ENCODE data around the gene COL13A1.

COL13A1 gene

GRCh38 chr10:69814251-69814650, 12.5 kb downstream of the COL13A1 start:
- Histone ChIP-seq H3K27me3 (replicated peaks; ENCODE audit: control insufficient read depth, insufficient read depth, low read length) (peaks cover 1% of the 10 kb centered on the region; the same call in 1 of the 2 replicates), H3K36me3 (ENCODE audit: control insufficient read depth, insufficient read depth, low read length) (no peaks in the 10 kb centered on the region), H3K4me3 (replicated peaks; ENCODE audit: low read depth, low read length) (no peak overlapping the region)
- no peak for DNase-seq (ENCODE audit: extremely low read depth, insufficient read length)
- TF ChIP-seq, protein P1, sequence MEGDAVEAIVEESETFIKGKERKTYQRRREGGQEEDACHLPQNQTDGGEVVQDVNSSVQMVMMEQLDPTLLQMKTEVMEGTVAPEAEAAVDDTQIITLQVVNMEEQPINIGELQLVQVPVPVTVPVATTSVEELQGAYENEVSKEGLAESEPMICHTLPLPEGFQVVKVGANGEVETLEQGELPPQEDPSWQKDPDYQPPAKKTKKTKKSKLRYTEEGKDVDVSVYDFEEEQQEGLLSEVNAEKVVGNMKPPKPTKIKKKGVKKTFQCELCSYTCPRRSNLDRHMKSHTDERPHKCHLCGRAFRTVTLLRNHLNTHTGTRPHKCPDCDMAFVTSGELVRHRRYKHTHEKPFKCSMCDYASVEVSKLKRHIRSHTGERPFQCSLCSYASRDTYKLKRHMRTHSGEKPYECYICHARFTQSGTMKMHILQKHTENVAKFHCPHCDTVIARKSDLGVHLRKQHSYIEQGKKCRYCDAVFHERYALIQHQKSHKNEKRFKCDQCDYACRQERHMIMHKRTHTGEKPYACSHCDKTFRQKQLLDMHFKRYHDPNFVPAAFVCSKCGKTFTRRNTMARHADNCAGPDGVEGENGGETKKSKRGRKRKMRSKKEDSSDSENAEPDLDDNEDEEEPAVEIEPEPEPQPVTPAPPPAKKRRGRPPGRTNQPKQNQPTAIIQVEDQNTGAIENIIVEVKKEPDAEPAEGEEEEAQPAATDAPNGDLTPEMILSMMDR (IDR thresholded peaks at IDR 0.05; ENCODE audit: insufficient read depth, low read length, poor library complexity, severe bottlenecking) = no peak

DNA sequence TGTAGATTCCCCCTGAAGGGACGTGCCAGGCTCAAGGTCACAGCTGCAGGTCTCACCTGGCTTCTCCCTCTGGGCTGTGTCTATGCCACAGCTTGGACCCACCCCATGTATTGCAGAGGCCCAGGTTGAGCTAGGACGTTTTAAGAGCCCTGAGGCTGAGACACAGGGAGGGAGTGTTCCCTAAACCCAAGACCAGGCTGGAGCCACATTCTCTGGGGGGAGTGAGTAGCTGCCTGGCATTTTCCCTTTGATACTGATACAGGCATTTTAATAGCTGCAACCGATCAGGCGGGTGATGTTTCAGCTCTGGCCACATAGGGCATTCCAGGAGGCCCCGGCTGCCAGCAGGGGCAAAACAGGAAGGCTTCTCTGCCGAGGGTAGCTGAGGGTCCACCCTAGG, 13.4 kb downstream of the COL13A1 start:
- H3K36me3 ChIP-seq (ENCODE audit: control insufficient read depth, insufficient read depth, low read length) = no peaks in the 10 kb centered on the region
- TF ChIP-seq, protein P1 (IDR thresholded peaks at IDR 0.05; ENCODE audit: insufficient read depth, low read length, poor library complexity, severe bottlenecking) = no peak
- DNase-seq (ENCODE audit: extremely low read depth, insufficient read length) = no peak
- peaks cover 1% of the 10 kb centered on the region; the same call in 1 of the 2 replicates for H3K27me3 ChIP-seq (replicated peaks; ENCODE audit: control insufficient read depth, insufficient read depth, low read length)
- H3K4me3 ChIP-seq (replicated peaks; ENCODE audit: low read depth, low read length) = no peak overlapping the region

DNA sequence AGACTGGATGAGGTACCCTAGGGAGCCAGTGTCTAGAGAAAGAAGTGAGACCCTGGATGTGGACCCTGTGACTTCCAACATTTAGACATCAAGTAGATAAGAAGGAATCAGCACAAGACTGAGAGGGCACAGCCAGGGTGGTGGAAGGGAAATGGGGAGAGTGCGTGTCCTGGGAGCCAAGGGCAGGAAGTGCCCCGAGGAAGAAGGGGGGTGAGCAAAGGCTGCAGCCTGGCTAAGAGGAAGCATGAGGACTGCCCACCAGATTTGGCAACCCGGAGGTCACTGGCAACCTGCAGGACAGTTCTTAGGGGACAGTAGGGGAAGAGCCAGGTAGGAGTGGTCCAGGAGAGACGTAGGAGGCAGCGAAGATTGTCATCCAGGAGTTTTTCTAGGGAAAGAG, 14.8 kb downstream of the COL13A1 start:
- H3K36me3 ChIP-seq (ENCODE audit: control insufficient read depth, insufficient read depth, low read length) = no peaks in the 10 kb centered on the region
- H3K27me3 ChIP-seq (replicated peaks; ENCODE audit: control insufficient read depth, insufficient read depth, low read length) = peaks cover 1% of the 10 kb centered on the region
- no peak for DNase-seq (ENCODE audit: extremely low read depth, insufficient read length)
- no peak overlapping the region for H3K4me3 ChIP-seq (replicated peaks; ENCODE audit: low read depth, low read length)
- TF ChIP-seq, protein P1 (IDR thresholded peaks at IDR 0.05; ENCODE audit: insufficient read depth, low read length, poor library complexity, severe bottlenecking) = no peak

DNA sequence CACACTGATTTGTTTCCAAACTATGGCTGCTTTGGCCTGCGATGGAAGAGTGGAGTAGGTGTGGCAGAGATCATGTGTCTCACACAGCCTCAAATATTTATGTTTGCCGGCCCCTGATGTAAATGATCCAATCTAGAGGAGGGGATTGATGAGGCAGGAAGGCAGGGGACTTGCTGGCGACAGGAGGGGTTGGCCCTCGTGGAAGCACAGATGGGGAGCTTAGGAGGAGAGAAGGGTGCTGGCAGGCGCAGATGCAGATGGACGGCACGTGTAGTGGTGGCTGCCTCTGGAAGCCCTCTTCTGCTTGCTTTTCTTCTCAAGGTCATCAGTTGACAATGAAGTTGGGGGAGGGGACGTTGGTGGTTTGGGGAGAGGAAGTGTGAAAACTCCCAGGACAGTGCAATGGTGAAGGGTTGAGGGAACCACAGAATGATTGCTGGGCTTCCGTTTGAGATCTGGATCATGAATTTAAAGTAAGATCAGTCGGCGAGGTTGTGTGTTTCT, 15.4 kb downstream of the COL13A1 start:
- Histone ChIP-seq H3K36me3 (ENCODE audit: control insufficient read depth, insufficient read depth, low read length) (no peaks in the 10 kb centered on the region), H3K4me3 (replicated peaks; ENCODE audit: low read depth, low read length) (no peak overlapping the region), H3K27me3 (replicated peaks; ENCODE audit: control insufficient read depth, insufficient read depth, low read length) (no peaks in the 10 kb centered on the region; the same call in none of the 2 replicates)
- TF ChIP-seq, protein P1 (IDR thresholded peaks at IDR 0.05; ENCODE audit: insufficient read depth, low read length, poor library complexity, severe bottlenecking) = no peak
- DNase-seq (ENCODE audit: extremely low read depth, insufficient read length) = no peak

DNA sequence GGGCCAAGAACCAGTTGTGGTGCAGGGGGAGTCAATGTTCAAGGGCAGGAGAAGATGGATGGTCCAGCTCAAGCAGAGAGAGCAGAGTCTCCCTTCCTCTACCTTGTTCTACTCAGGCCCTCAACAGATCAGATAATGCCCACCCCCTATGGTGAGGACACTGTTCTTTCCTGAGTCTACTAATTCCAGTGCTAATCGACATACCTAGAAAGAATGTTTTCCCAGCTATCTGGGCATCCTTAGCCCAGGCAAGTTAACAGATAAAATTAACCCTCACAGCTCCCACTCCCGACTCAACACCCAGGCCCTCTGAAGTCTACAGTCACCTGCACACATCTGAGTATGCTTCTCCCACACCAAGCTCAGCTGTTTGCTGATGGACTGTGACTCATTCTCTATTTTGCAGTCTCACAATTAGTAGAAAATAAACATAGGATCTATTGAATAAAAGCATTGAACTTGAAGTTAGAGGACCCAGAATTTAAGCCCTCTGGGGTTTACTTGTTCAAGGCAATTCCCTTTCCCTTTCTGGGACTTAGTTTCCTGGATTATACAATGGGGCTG, 17.1 kb downstream of the COL13A1 start:
- TF ChIP-seq, protein P1 (IDR thresholded peaks at IDR 0.05; ENCODE audit: insufficient read depth, low read length, poor library complexity, severe bottlenecking) = no peak
- H3K4me3 ChIP-seq (replicated peaks; ENCODE audit: low read depth, low read length) = no peak overlapping the region
- H3K36me3 ChIP-seq (ENCODE audit: control insufficient read depth, insufficient read depth, low read length) = no peaks in the 10 kb centered on the region
- H3K27me3 ChIP-seq (replicated peaks; ENCODE audit: control insufficient read depth, insufficient read depth, low read length) = no peaks in the 10 kb centered on the region; the same call in none of the 2 replicates
- no peak for DNase-seq (ENCODE audit: extremely low read depth, insufficient read length)
